B cell (primary cell): ENCODE measurements around the gene PHACTR3. TPM values are rescaled to one million over a fixed set of nuclear protein-coding genes. Genes with fewer than 3 reads are reported as not detected.

Experiments used
- ATAC-seq: fragments of 200-7000 bp; cut with Tn5 transposase; one replicate; pipeline ENCODE4 v1.10.0; 2021; ENCODE audit warnings: low read depth, mild to moderate bottlenecking, moderate number of reproducible peaks, moderate library complexity
- CTCF ChIA-PET: fragments of 350-600 bp; sonication (Branson Sonifier 250); formaldehyde crosslinking; loops from one replicate; lab custom pipeline; 2021; ENCODE audit warnings: antibody characterized with exemption, inconsistent platforms; lab: Charles Lee
- POLR2A ChIA-PET: fragments of 350-600 bp; sonication (Branson Sonifier 250); formaldehyde crosslinking; loops from one replicate; lab custom pipeline; 2021; ENCODE audit warnings: antibody characterized with exemption; lab: Charles Lee
- DNase-seq: peaks from one replicate; pipeline ENCODE4 v3.0.0; 2013
- H2AFZ ChIP-seq: 2 replicates; pipeline ENCODE4 v1.6.1; 2012; ENCODE audit warnings: mild to moderate bottlenecking, low read depth, low read length; ENCODE audit not compliant: insufficient read depth, poor library complexity, severe bottlenecking
- H3K27ac ChIP-seq, 2 donors: 1 replicate in 1 of 2; 2 replicates in 1 of 2; pipeline ENCODE4 v1.5.1; 2012 to 2013; ENCODE audit warnings: low read length in 2 of 2, mild to moderate bottlenecking in 2 of 2, moderate library complexity in 1 of 2
- H3K27me3 ChIP-seq, 4 experiments: fragments of 200-600 bp in 1 of 4; sonication (generic) in 1 of 4; replicated peaks in 1 of 4; 1 replicate in 2 of 4; 2 replicates in 2 of 4; pipeline versions ENCODE4 v1.6.1 to v1.7.0; 2013 to 2016; ENCODE audit warnings: low read length in 3 of 4, mild to moderate bottlenecking in 2 of 4, mixed read lengths in 1 of 4, moderate library complexity in 1 of 4; ENCODE audit not compliant: insufficient read depth in 4 of 4, control insufficient read depth in 3 of 4; ENCODE audit errors: control extremely low read depth in 1 of 4
- H3K36me3 ChIP-seq, 2 experiments: replicated peaks in 1 of 2; 1 replicate in 1 of 2; 2 replicates in 1 of 2; pipeline versions ENCODE4 v1.6.1 to v1.7.1; 2013; ENCODE audit warnings: low read length in 1 of 2; ENCODE audit not compliant: insufficient read depth in 2 of 2, control insufficient read depth in 1 of 2; ENCODE audit errors: control extremely low read depth in 1 of 2, extremely low read depth in 1 of 2
- H3K4me1 ChIP-seq, 2 donors: fragments of 200-600 bp in 1 of 2; sonication (generic) in 1 of 2; 1 replicate in 1 of 2; 2 replicates in 1 of 2; pipeline versions ENCODE4 v1.5.1 to v1.6.1; 2013 to 2017; ENCODE audit warnings: low read length in 2 of 2; ENCODE audit not compliant: control insufficient read depth in 2 of 2, insufficient read depth in 2 of 2
- H3K4me2 ChIP-seq: replicated peaks from 2 replicates; pipeline ENCODE3; 2012; ENCODE audit warnings: mild to moderate bottlenecking, low read depth, low read length; ENCODE audit not compliant: poor library complexity, severe bottlenecking
- H3K4me3 ChIP-seq, 5 experiments: fragments of 200-600 bp in 1 of 5; sonication (generic) in 1 of 5; 1 replicate in 3 of 5; 2 replicates in 2 of 5; pipeline versions ENCODE4 v1.5.1 to v1.7.0; 2011 to 2016; ENCODE audit warnings: low read length in 4 of 5, mild to moderate bottlenecking in 4 of 5, low read depth in 2 of 5, control low read depth in 1 of 5, moderate library complexity in 1 of 5; ENCODE audit not compliant: insufficient read depth in 1 of 5; ENCODE audit errors: control extremely low read depth in 1 of 5, extremely low read depth in 1 of 5
- H3K79me2 ChIP-seq: fragments of 200-600 bp; sonication (generic); one replicate; pipeline ENCODE4 v1.6.0; 2016; ENCODE audit warnings: low read length; ENCODE audit not compliant: control insufficient read depth, insufficient read depth
- H3K9ac ChIP-seq: fragments of 200-600 bp; sonication (generic); 2 replicates; pipeline ENCODE4 v1.6.1; 2017; ENCODE audit warnings: mild to moderate bottlenecking, low read length, moderate library complexity
- H3K9me3 ChIP-seq, 3 donors: one replicate each; pipeline versions ENCODE4 v1.6.1 to v1.7.1; 2013; ENCODE audit warnings: low read length in 2 of 3; ENCODE audit not compliant: control insufficient read depth in 2 of 3, insufficient read depth in 1 of 3; ENCODE audit errors: control extremely low read depth in 1 of 3
- H4K20me1 ChIP-seq: 2 replicates; pipeline ENCODE4 v1.6.0; 2012; ENCODE audit warnings: mild to moderate bottlenecking, low read length; ENCODE audit not compliant: insufficient read depth, control insufficient read depth, poor library complexity, severe bottlenecking
- H3K27ac Mint-ChIP-seq: one replicate; pipeline ENCODE4 v1.8.0; 2021; ENCODE audit warnings: mixed read lengths
- H3K27me3 Mint-ChIP-seq: one replicate; pipeline ENCODE4 v1.8.0; 2021; ENCODE audit warnings: mixed read lengths
- H3K4me1 Mint-ChIP-seq: one replicate; pipeline ENCODE4 v1.8.0; 2021; ENCODE audit warnings: mixed read lengths
- H3K4me3 Mint-ChIP-seq: one replicate; pipeline ENCODE4 v1.8.0; 2021; ENCODE audit warnings: mixed read lengths
- H3K9me3 Mint-ChIP-seq: one replicate; pipeline ENCODE4 v1.8.0; 2022; ENCODE audit warnings: mixed read lengths; ENCODE audit not compliant: insufficient read depth
- CTCF ChIP-seq: fragments of 200-600 bp; IDR thresholded peaks from one replicate; pipeline ENCODE4 v1.8.0; 2022; ENCODE audit warnings: antibody characterized with exemption, mild to moderate bottlenecking
- EZH2 ChIP-seq: IDR thresholded peaks from 2 replicates; pipeline ENCODE4 v1.6.1; 2012; ENCODE audit warnings: borderline replicate concordance, low read depth, mild to moderate bottlenecking, moderate library complexity, low read length; ENCODE audit not compliant: insufficient read depth, poor library complexity, severe bottlenecking
- WGBS: methylation state at CpG from one replicate; pipeline ENCODE4 v1.1.5; 2013; ENCODE audit warnings: missing lambda C conversion rate; ENCODE audit not compliant: insufficient coverage; 5-methylcytosine and 5-hydroxymethylcytosine counted together
- intact Hi-C: fragments of 100-400 bp; cut with micrococcal nuclease; formaldehyde crosslinking; loops from one replicate; pipeline ENCODE4 v1.10.0; 2022
- polyA plus RNA-seq: library from polyadenylated mRNA; depleted of rRNA; stranded (reverse); fragments of >200 nt; gene quantifications from 2 replicates; pipeline ENCODE4 v1.2.3, GENCODE V29; 2012
- total RNA-seq, 2 donors: library from RNA; stranded (reverse); fragments of 120-200 nt in 1 of 2; gene quantifications; 1 replicate in 1 of 2; 2 replicates in 1 of 2; pipeline versions ENCODE4 v1.2.3 to v1.2.4, GENCODE V29; 2013 to 2022

The PHACTR3 gene
- total and polyA plus RNA-seq, 2 donors (not counting 1 experiment from before 2014, with no cell fraction given), result not detected

DNA sequence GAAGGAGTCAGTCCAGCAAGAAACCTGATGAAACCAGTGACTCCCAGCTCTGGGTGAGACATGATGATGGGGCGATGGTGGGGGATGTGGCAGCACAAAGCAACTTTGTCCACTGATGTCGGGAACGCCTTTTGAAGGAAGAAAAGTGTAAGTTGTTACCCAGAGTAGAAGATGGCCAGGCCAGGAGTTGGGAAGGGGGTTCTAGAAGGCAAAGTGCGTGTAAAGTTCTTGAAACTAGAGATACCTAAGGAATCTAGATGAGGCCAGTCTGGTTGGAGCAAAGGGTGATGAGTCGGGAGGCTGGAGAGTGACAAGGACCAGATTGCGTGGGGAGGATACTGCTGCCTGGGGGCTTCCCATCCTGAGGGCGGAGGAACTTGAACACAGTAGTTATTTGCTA is 117.0 kb downstream of the PHACTR3 start:
- Histone ChIP-seq H4K20me1 (no peaks in the 10 kb centered on the region), H3K4me2 (no peak overlapping the region), H3K79me2 (no peaks in the 10 kb centered on the region), H3K4me1 (no peaks in the 10 kb centered on the region), H3K4me3 (no peak overlapping the region), H3K36me3 (no peaks in the 10 kb centered on the region), H3K9ac (no peak overlapping the region), H3K27me3 (no peaks in the 10 kb centered on the region), H3K27ac (no peak overlapping the region), H2AFZ (no peak overlapping the region), H3K9me3 (peaks cover 0 to 11% (median 0%) of the 10 kb centered on the region in 3 donors)
- TF ChIP-seq EZH2 (no peak), CTCF (no peak)
- DNase-seq, result no peak
- H3K27ac Mint-ChIP-seq, result no peak overlapping the region
- no peaks in the 10 kb centered on the region for H3K4me1 Mint-ChIP-seq
- intact Hi-C loops, result no loop called here
- 89% methylated on average over 7 of the region's 7 CpGs for WGBS
- peaks cover 9% of the 10 kb centered on the region for H3K27me3 Mint-ChIP-seq
- no peaks in the 10 kb centered on the region for H3K9me3 Mint-ChIP-seq
- no peak overlapping the region for H3K4me3 Mint-ChIP-seq
- CTCF ChIA-PET, result no interaction called here
- POLR2A ChIA-PET, result no interaction called here
- ATAC-seq, result no peak

DNA sequence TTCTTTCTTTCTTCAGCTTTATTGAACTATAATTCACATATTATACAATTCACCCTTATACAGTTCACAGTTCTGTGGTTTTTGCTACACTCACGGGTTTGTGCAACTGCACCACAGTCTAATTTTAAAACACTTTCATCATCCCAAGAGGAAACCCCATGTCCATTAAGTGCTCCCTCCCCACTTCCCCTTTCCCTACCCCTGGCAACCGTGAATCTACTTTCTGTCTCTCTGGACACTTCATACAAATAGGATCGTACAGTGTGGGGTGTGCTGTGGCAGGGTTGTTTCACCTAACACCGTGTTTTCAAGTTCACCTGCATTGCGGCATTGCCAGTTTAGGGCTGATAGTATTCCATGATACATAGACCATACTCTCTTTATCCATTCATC is 118.8 kb downstream of the PHACTR3 start:
- ATAC-seq (no peak), DNase-seq (no peak)
- Mint-ChIP-seq H3K27me3 (peaks cover 8% of the 10 kb centered on the region), H3K9me3 (no peaks in the 10 kb centered on the region), H3K4me1 (no peaks in the 10 kb centered on the region), H3K4me3 (no peak overlapping the region), H3K27ac (no peak overlapping the region)
- Histone ChIP-seq H4K20me1 (no peaks in the 10 kb centered on the region), H3K9ac (no peak overlapping the region), H3K4me3 (no peak overlapping the region), H3K36me3 (no peaks in the 10 kb centered on the region), H2AFZ (no peak overlapping the region), H3K9me3 (peaks cover 0 to 11% (median 0%) of the 10 kb centered on the region in 3 donors), H3K4me2 (no peak overlapping the region), H3K79me2 (no peaks in the 10 kb centered on the region), H3K27me3 (no peaks in the 10 kb centered on the region), H3K27ac (no peak overlapping the region), H3K4me1 (no peaks in the 10 kb centered on the region)
- ChIA-PET POLR2A (no interaction called here), CTCF (no interaction called here)
- TF ChIP-seq EZH2 (no peak), CTCF (no peak)
- intact Hi-C loops, result no loop called here
- 0% methylated on average over 2 of the region's 5 CpGs for WGBS
